KBM-7 (cell line): Measurements from ENCODE around the gene GPR137.

ENCODE experiments used
- DNase-seq: peaks from one replicate; pipeline ENCODE4 v3.0.0-alpha.2; 2015
- in situ Hi-C: fragments of 300-500 bp; cut with MboI; formaldehyde crosslinking; loops from 2 replicates; pipeline ENCODE4 v1.14.3; 2020; ENCODE audit warnings: low sequenced_read_pairs, low pct_unique_long_range_greater_than_20kb, mixed read lengths

The GPR137 gene

GRCh38 chr11:64278576-64279190 lies 7.0 kb upstream of the GPR137 start:
- DNase-seq: no peak
- in situ Hi-C loops: no loop called here

- no peak for DNase-seq
- in situ Hi-C loops: no loop called here
These were observed 3.5 kb upstream of the GPR137 start for GRCh38 chr11:64281957-64282770.

DNA sequence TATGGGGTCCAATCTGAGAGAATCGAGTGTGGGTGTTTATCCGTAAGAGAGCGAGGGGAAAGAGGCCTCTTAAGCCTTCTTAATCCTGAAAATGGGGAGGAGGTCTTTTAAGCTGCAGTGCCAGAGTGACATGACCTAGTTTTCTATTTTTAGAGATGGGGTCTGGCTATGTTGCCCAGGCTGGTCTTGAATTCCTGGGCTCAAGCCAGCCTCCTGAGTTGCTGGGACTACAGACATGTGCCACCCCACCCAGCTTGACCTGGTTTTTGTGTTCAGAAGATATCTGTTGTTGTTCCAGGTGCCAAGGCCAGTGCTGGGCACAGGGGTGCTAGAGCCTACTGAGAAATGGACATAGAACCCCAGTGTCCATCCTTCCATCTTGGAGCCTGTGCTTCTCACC lies 2.6 kb upstream of the GPR137 start:
- in situ Hi-C loops: no loop called here
- no peak for DNase-seq

- in situ Hi-C loops: no loop called here
- peak; percentile 94 for DNase-seq
These were observed 1.3 kb upstream of the GPR137 start, which contains the start of gene BAD for GRCh38 chr11:64284048-64284961. BAD (minus strand) TSS chr11:64284665; CDS start chr11:64284368, 297 bp downstream.

DNA sequence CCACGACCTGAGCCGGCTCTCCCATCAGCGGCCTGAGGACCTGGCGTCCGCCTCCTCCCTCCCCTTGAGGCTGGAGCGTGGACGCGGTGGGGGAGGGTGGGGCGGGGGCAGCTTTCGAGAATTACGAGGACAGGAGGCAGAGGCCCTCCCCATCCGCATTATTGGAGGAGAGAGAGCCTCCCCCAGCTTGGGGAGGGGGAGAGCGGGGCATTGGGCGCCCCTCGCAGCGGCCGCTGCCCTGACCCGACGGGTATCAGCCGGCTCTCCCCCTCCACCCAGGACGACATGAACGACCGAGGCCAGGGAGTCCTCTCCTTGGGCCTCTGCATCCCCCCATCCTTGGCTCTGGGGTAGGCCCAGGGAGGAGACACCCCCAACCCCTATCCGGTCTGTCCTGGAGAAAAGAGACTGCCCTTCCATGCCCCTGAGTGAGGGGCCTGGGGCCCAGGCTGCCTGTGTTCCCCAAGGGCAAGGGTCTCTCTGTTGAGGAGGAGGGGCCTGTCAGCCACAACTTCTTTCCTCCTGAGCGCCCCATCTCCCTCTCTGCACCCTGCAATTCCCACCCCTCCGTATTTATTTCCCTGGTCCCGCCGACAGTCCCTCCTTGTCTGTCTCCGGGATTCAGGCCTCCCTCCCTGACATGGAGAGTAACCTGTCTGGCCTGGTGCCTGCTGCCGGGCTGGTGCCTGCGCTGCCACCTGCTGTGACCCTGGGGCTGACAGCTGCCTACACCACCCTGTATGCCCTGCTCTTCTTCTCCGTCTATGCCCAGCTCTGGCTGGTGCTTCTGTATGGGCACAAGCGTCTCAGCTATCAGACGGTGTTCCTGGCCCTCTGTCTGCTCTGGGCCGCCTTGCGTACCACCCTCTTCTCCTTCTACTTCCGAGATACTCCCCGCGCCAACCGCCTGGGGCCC lies 495 bp downstream of the GPR137 start:
- no peak for DNase-seq
- in situ Hi-C loops: no loop called here

- DNase-seq: no peak
- in situ Hi-C loops: no loop called here
These were observed 1.1 kb downstream of the GPR137 start for GRCh38 chr11:64286801-64287159.

- no peak for DNase-seq
- in situ Hi-C loops: no loop called here
These were observed 2.2 kb downstream of the GPR137 start for GRCh38 chr11:64287676-64288352.

- in situ Hi-C loops: no loop called here
- no peak for DNase-seq
These were observed 2.7 kb downstream of the GPR137 start for GRCh38 chr11:64288353-64288750.

DNA sequence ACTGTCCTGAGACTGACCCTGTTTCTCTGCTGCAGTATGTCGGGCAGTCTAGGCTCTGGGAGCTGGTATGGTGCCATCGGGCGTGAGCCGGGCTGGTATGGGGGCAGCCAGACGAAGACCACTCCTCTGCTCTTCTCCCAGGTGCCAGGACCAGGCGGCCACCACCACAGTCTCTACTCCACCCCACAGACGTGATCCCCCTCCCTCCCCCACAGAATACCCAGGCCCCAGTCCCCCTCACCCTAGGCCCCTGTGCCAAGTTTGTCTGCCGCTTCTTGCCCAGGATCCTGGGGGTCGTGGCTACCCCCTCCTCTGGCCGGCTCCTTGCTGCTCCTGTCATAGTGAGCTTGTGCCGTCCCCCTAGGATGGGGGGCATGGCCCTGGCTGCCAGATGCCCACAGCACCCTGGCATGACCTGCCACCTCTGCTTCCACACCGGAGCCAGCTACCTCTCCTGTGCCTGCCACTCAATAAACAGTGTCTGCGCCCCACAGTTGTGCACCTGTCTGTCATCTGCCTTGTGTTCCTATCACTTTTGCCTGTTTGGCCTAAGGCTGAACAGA lies 3.4 kb downstream of the GPR137 start:
- no peak for DNase-seq
- in situ Hi-C loops: no loop called here

- no peak for DNase-seq
- in situ Hi-C loops: no loop called here
These were observed 5.0 kb downstream of the GPR137 start for GRCh38 chr11:64290352-64291261.

DNA sequence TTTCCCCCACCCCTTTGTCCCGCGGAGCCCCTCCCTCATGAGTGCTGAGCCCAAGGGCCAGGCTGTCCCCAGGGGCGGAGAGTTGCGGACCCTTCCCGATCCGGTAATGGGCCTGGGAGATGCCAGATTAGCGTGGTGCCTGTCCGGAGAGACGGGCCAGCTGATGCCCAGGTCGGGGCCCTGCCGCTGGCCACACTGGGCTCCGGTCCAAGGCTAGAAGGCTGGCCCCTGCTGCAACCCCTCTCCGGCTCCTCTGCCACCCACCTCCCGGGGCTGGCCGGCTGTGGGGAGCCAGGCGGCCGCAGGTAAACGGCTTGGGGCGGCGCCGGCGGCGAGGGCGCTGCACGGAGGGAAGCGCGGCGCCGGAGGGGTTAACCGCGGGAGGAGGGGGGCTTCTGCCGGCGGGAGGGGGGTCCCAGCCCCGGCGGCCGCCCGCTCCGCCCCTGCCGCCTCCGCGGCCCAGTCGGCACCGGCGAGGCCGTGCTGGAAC lies 5.7 kb downstream of the GPR137 start, which contains the start of gene KCNK4:
TSS of gene KCNK4 (plus strand) at position 41 of the 490 bp plus-strand sequence. CDS start 1,717 bp downstream, outside the sequence.
- in situ Hi-C loops: no loop called here
- no peak for DNase-seq

- in situ Hi-C loops: no loop called here
- DNase-seq: no peak
These were observed 6.3 kb downstream of the GPR137 start for GRCh38 chr11:64291752-64292459.

- in situ Hi-C loops: no loop called here
- DNase-seq: no peak
These were observed 7.0 kb downstream of the GPR137 start for GRCh38 chr11:64292460-64293254.

DNA sequence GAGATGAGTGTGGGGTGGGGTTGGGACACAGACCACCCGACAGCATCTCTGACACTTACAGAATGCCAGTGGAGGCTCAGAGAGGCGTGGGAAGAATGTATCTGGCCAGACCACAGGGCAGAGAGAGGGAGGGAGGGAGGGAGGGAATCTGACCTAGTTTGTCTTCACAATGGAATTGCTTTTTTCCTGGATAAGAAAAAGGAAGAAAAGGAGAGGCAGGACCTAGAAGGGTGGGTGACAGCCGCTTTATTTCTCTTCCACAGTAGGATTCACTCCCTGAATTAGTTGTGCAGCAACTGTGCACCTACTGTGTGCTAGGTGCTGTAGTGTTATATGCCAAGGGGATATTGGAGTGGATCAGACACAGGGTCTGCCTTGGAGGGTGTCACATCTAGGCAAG lies 9.1 kb downstream of the GPR137 start:
- no peak for DNase-seq
- in situ Hi-C loops: no loop called here

GRCh38 chr11:64295760-64296159 lies 10.1 kb downstream of the GPR137 start:
- DNase-seq: no peak
- in situ Hi-C loops: no loop called here
